Measurements from ENCODE around the gene CREB5.

GRCh38 chr7:28677668-28678067, 265.4 kb downstream of the CREB5 start:
- TF ChIP-seq CTCF (IDR thresholded peaks at IDR 0.05 in 4 of 5, conservative IDR thresholded peaks at IDR 0.05 in 1 of 5) (no peak), POLR2A (IDR thresholded peaks at IDR 0.05) (no peak)

Data from gastrocnemius medialis (tissue), 4 donors.